IMR-90 (cell line): ENCODE data around the gene SLC34A3. TPM values are rescaled to one million over a fixed set of nuclear protein-coding genes. Genes with fewer than 3 reads are reported as not detected.

Experiments
- ATAC-seq: fragments of 200-7000 bp; cut with Tn5 transposase; 2 replicates; pipeline ENCODE4 v1.9.1; 2020; ENCODE audit warnings: low read depth, mild to moderate bottlenecking, moderate library complexity
- BruUV-seq: library from RNA; stranded (reverse); fragments of 400-500 nt; replicated peaks from 2 replicates; lab custom pipeline; 2021; lab: Mats Ljungman, UMichigan
- CTCF ChIA-PET: fragments of 300-600 bp; formaldehyde crosslinking; extraction: SDS; loops from one replicate; lab custom pipeline; 2021; ENCODE audit warnings: antibody characterized with exemption; lab: Yijun Ruan, JAX
- POLR2A ChIA-PET: fragments of 300-600 bp; sonication (Branson Sonifier 250); formaldehyde crosslinking; loops from one replicate; lab custom pipeline; 2022; ENCODE audit warnings: antibody characterized with exemption; ENCODE audit not compliant: unreplicated experiment; lab: Charles Lee
- DNase-seq: peaks from one replicate; pipeline ENCODE4 v3.0.0; 2013
- H2AFZ ChIP-seq: replicated peaks from 2 replicates; pipeline ENCODE3; 2013; ENCODE audit warnings: low read length, mild to moderate bottlenecking; ENCODE audit not compliant: poor library complexity
- H2AK5ac ChIP-seq: 2 replicates; pipeline ENCODE4 v1.6.1; 2013; ENCODE audit warnings: low read depth, low read length, inconsistent platforms
- H2AK9ac ChIP-seq: replicated peaks from 2 replicates; pipeline ENCODE3; 2013; ENCODE audit warnings: mild to moderate bottlenecking, low read depth, low read length, moderate library complexity; ENCODE audit not compliant: poor library complexity
- H2BK120ac ChIP-seq: 2 replicates; pipeline ENCODE4 v1.6.1; 2013; ENCODE audit warnings: low read depth, low read length, inconsistent platforms
- H2BK15ac ChIP-seq: 3 replicates; pipeline ENCODE4 v1.6.1; 2013; ENCODE audit warnings: low read depth, low read length, inconsistent platforms
- H2BK20ac ChIP-seq: 2 replicates; pipeline ENCODE4 v1.6.1; 2013; ENCODE audit warnings: low read depth, mild to moderate bottlenecking, inconsistent platforms, low read length, moderate library complexity
- H2BK5ac ChIP-seq: 2 replicates; pipeline ENCODE4 v1.6.1; 2013; ENCODE audit warnings: mild to moderate bottlenecking, low read depth, low read length, inconsistent platforms; ENCODE audit not compliant: poor library complexity, severe bottlenecking
- H3K14ac ChIP-seq: replicated peaks from 2 replicates; pipeline ENCODE4 v1.6.1; 2013; ENCODE audit warnings: low read depth, low read length, inconsistent platforms
- H3K18ac ChIP-seq: 2 replicates; pipeline ENCODE4 v1.6.1; 2013; ENCODE audit warnings: low read depth, low read length, control low read depth
- H3K23ac ChIP-seq: 2 replicates; pipeline ENCODE4 v1.6.1; 2013; ENCODE audit warnings: low read depth, low read length, inconsistent platforms
- H3K27ac ChIP-seq: 2 replicates; pipeline ENCODE4 v1.5.1; 2013; ENCODE audit warnings: mild to moderate bottlenecking, control low read depth, low read length; ENCODE audit not compliant: insufficient read depth
- H3K27me3 ChIP-seq: 2 replicates; pipeline ENCODE4 v1.6.1; 2013; ENCODE audit warnings: low read length; ENCODE audit not compliant: control insufficient read depth, insufficient read depth
- H3K36me3 ChIP-seq: 2 replicates; pipeline ENCODE4 v1.6.1; 2013; ENCODE audit warnings: low read length, mixed read lengths; ENCODE audit not compliant: control insufficient read depth, insufficient read depth
- H3K4ac ChIP-seq: 2 replicates; pipeline ENCODE4 v1.6.1; 2013; ENCODE audit warnings: low read depth, low read length, inconsistent platforms
- H3K4me1 ChIP-seq: 2 replicates; pipeline ENCODE4 v1.6.1; 2013; ENCODE audit warnings: low read length, mixed read lengths; ENCODE audit not compliant: control insufficient read depth, insufficient read depth
- H3K4me2 ChIP-seq: 2 replicates; pipeline ENCODE4 v1.6.1; 2013; ENCODE audit warnings: low read depth, mild to moderate bottlenecking, control low read depth, low read length, moderate library complexity
- H3K4me3 ChIP-seq: 2 replicates; pipeline ENCODE4 v1.5.1; 2013; ENCODE audit warnings: low read depth, mild to moderate bottlenecking, control low read depth, low read length, moderate library complexity; ENCODE audit not compliant: insufficient read depth
- H3K56ac ChIP-seq: 2 replicates; pipeline ENCODE4 v1.6.1; 2013; ENCODE audit warnings: low read length, inconsistent platforms; ENCODE audit not compliant: insufficient read depth; ENCODE audit errors: extremely low read depth
- H3K79me1 ChIP-seq, 2 experiments: 2 replicates each; pipeline ENCODE4 v1.6.1; 2013; ENCODE audit warnings: low read length in 2 of 2, inconsistent platforms in 1 of 2, low read depth in 1 of 2
- H3K9ac ChIP-seq: 2 replicates; pipeline ENCODE4 v1.6.1; 2013; ENCODE audit warnings: low read depth, low read length, control low read depth
- H3K9me1 ChIP-seq: 2 replicates; pipeline ENCODE4 v1.6.1; 2013; ENCODE audit warnings: low read length, inconsistent platforms; ENCODE audit not compliant: insufficient read depth
- H3K9me3 ChIP-seq: 2 replicates; pipeline ENCODE4 v1.6.1; 2013; ENCODE audit warnings: low read length; ENCODE audit not compliant: control insufficient read depth, insufficient read depth
- H4K20me1 ChIP-seq: 2 replicates; pipeline ENCODE4 v1.6.1; 2013; ENCODE audit warnings: low read length, inconsistent platforms; ENCODE audit not compliant: insufficient read depth
- H4K5ac ChIP-seq: 2 replicates; pipeline ENCODE4 v1.6.1; 2013; ENCODE audit warnings: mild to moderate bottlenecking, low read depth, low read length, control low read depth
- H4K8ac ChIP-seq, 2 experiments: 2 replicates each; pipeline ENCODE4 v1.6.1; 2013; ENCODE audit warnings: low read depth in 2 of 2, low read length in 2 of 2, control low read depth in 1 of 2, inconsistent platforms in 1 of 2
- H4K91ac ChIP-seq: 2 replicates; pipeline ENCODE4 v1.6.1; 2013; ENCODE audit warnings: low read depth, low read length, inconsistent platforms; ENCODE audit not compliant: insufficient read depth
- CTCF ChIP-seq: conservative IDR thresholded peaks from 2 replicates; pipeline ENCODE4 v1.5.1; 2012; ENCODE audit warnings: mild to moderate bottlenecking, low read depth, low read length, improper control_type of control experiment
- ELK1 ChIP-seq: fragments of 150-350 bp; IDR thresholded peaks from 2 replicates; pipeline ENCODE4 v1.6.1; 2016; ENCODE audit warnings: low read depth, mild to moderate bottlenecking, low read length, moderate library complexity, borderline replicate concordance
- MXI1 ChIP-seq: IDR thresholded peaks from 2 replicates; pipeline ENCODE4 v1.6.1; 2012; ENCODE audit warnings: low read depth, mild to moderate bottlenecking, low read length, moderate library complexity, borderline replicate concordance
- RAD21 ChIP-seq: IDR thresholded peaks from 2 replicates; pipeline ENCODE4 v1.6.1; 2012; ENCODE audit warnings: low read length, improper control_type of control experiment
- WGBS, 2 experiments: methylation state at CpG; one replicate each; pipeline versions ENCODE4 v1.1.5 to v1.1.7; 2013; ENCODE audit warnings: missing lambda C conversion rate in 2 of 2; ENCODE audit not compliant: insufficient read length in 1 of 2; ENCODE audit errors: extremely low coverage in 2 of 2; 5-methylcytosine and 5-hydroxymethylcytosine counted together
- dilution Hi-C: fragments of 300-500 bp; cut with HindIII; formaldehyde crosslinking; loops from one replicate; pipeline ENCODE4 v1.14.3; 2018; ENCODE audit warnings: low sequenced_read_pairs; ENCODE audit not compliant: unreplicated experiment
- in situ Hi-C: fragments of 300-500 bp; cut with MboI; formaldehyde crosslinking; loops from 3 replicates; pipeline ENCODE4 v1.14.3; 2019; ENCODE audit warnings: low sequenced_read_pairs, inconsistent platforms, mixed read lengths
- intact Hi-C: fragments of 100-400 bp; cut with micrococcal nuclease; formaldehyde crosslinking; loops from 2 replicates; pipeline ENCODE4 v1.10.0; 2022
- polyA plus RNA-seq, 3 experiments: library from polyadenylated mRNA; depleted of rRNA; stranded (reverse); fragments of >200 nt; gene quantifications; 2 replicates each; pipeline ENCODE4 v1.2.3, GENCODE V29; 2012; ENCODE audit warnings: low replicate concordance in 1 of 3
- total RNA-seq: library from RNA; depleted of rRNA; stranded (reverse); fragments of >200 nt; gene quantifications from 2 replicates; pipeline ENCODE4 v1.2.3, GENCODE V29; 2012
- TF ChIP-seq, protein P1 (sequence below): fragments of 150-350 bp; IDR thresholded peaks from 2 replicates; pipeline ENCODE4 v1.6.1; 2017; ENCODE audit warnings: mild to moderate bottlenecking, antibody characterized with exemption, low read length, low read depth

The SLC34A3 gene
- total and polyA plus RNA-seq, 2 of the 4 experiments (the other 2 are of a cell fraction) = not detected

GRCh38 chr9:137183980-137184595, 46.6 kb upstream of the SLC34A3 start:
- Histone ChIP-seq H3K36me3 (peaks cover 66% of the 10 kb centered on the region), H3K4me1 (peaks cover 7% of the 10 kb centered on the region; the same call in 1 of the 2 replicates), H2AFZ (no peak overlapping the region), H3K9me3 (no peaks in the 10 kb centered on the region), H4K20me1 (peaks cover 6% of the 10 kb centered on the region; the same call in 1 of the 2 replicates), H3K18ac (no peak overlapping the region), H2BK120ac (no peak overlapping the region), H2AK5ac (no peak overlapping the region), H3K14ac (no peak overlapping the region), H3K79me1 (peaks cover 0 to 29% of the 10 kb centered on the region in 2 experiments), H3K27ac (no peak overlapping the region), H2BK20ac (no peak overlapping the region), H3K4ac (no peak overlapping the region), H3K4me3 (no peak overlapping the region), H3K9ac (no peak overlapping the region), H2BK5ac (no peak overlapping the region), H3K56ac (no peak overlapping the region), H4K8ac (no peak overlapping the region), H3K27me3 (no peaks in the 10 kb centered on the region), H3K4me2 (no peak overlapping the region), H2AK9ac (no peak overlapping the region), H2BK15ac (no peak overlapping the region), H3K23ac (no peak overlapping the region), H4K91ac (no peak overlapping the region), H3K9me1 (0 out of 2 replicates have a peak, but pooled peaks cover 2% of the 10 kb centered on the region), H4K5ac (no peak overlapping the region)
- intact Hi-C loops (no loop called here), in situ Hi-C loops (no loop called here), dilution Hi-C loops (no loop called here)
- ChIA-PET CTCF (no interaction called here), POLR2A (no interaction called here)
- BruUV-seq = no TSS peak
- TF ChIP-seq RAD21 (no peak), ELK1 (no peak), MXI1 (no peak), CTCF (no peak)
- TF ChIP-seq, protein P1, sequence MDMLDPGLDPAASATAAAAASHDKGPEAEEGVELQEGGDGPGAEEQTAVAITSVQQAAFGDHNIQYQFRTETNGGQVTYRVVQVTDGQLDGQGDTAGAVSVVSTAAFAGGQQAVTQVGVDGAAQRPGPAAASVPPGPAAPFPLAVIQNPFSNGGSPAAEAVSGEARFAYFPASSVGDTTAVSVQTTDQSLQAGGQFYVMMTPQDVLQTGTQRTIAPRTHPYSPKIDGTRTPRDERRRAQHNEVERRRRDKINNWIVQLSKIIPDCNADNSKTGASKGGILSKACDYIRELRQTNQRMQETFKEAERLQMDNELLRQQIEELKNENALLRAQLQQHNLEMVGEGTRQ = no peak
- ATAC-seq = no peak
- DNase-seq = no peak
- 95% methylated on average over 27 of the region's 27 CpGs; no CpG with 5 or more reads in 1 of the 2 experiments for WGBS, 2 experiments
